Thoracic aorta (tissue), 2 donors: Measurements from ENCODE around the gene DES. TPM values are rescaled to one million over a fixed set of nuclear protein-coding genes. Genes with fewer than 3 reads are reported as not detected.

ENCODE experiments used
- ATAC-seq: fragments of 150-250 bp; one replicate; pipeline ENCODE4 v1.8.0; 2017; ENCODE audit warnings: low read depth; ENCODE audit not compliant: insufficient number of reproducible peaks, low FRiP score
- DNase-seq: peaks from one replicate; pipeline ENCODE4 v3.0.0-alpha.2; 2020; ENCODE audit warnings: low spot score
- H3K27ac ChIP-seq, 2 donors: fragments of 200-600 bp; sonication (generic); 1 replicate in 1 of 2; 2 replicates in 1 of 2; pipeline ENCODE4 v1.5.1; 2016; ENCODE audit warnings: mild to moderate bottlenecking in 2 of 2, moderate library complexity in 2 of 2
- H3K27me3 ChIP-seq: fragments of 200-600 bp; sonication (generic); replicated peaks from 2 replicates; pipeline ENCODE4 v1.6.0; 2016; ENCODE audit warnings: mild to moderate bottlenecking; ENCODE audit not compliant: insufficient read depth
- H3K36me3 ChIP-seq: fragments of 200-600 bp; sonication (generic); one replicate; pipeline ENCODE4 v1.5.1; 2016
- H3K4me1 ChIP-seq, 2 donors: fragments of 200-600 bp; sonication (generic); 1 replicate in 1 of 2; 2 replicates in 1 of 2; pipeline versions ENCODE4 v1.5.1 to v1.6.0; 2016; ENCODE audit warnings: low read depth in 2 of 2, mild to moderate bottlenecking in 1 of 2; ENCODE audit not compliant: control insufficient read depth in 1 of 2
- H3K4me3 ChIP-seq: fragments of 200-600 bp; sonication (generic); 2 replicates; pipeline ENCODE4 v1.5.1; 2016; ENCODE audit warnings: mild to moderate bottlenecking
- H3K9me3 ChIP-seq: fragments of 200-600 bp; sonication (generic); 2 replicates; pipeline ENCODE4 v1.5.1; 2016
- total RNA-seq, 2 donors: library from RNA; depleted of rRNA; stranded (reverse); fragments of >200 nt; gene quantifications; one replicate each; pipeline versions ENCODE4 v1.1.0 to v1.2.3, GENCODE V29; 2016
- TF ChIP-seq, protein P1 (sequence below): fragments of 200-600 bp; sonication (generic); IDR thresholded peaks from one replicate; pipeline ENCODE4 v1.5.1; 2019; ENCODE audit warnings: antibody characterized with exemption

DES gene
- total RNA-seq, 2 donors from 2014 or later: 146 to 302 TPM

DNA sequence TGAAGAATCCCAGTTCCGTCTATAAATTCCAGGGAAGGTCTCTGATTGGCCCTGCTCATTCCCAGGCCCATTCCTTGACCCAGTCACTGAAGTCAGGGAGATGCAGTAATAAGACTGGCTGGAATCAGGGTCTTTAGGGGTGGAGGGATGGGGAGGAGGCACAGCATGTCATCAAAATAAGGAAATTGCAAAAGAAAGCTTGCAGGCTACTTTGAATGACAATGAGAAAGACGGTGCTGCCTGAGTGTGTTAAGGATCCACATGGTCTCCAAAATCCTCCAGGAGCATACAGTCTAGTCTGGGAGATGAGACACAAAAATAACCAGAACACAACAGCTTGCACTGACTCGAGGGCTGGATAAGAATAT is 2.0 kb upstream of the DES start:
- H3K4me1 ChIP-seq: peaks cover 18 to 42% of the 10 kb centered on the region in 2 donors
- H3K4me3 ChIP-seq: no peak overlapping the region
- ATAC-seq (no peak), DNase-seq (no peak)
- peak overlapping the region in 1 of 2 donors; percentile 80 for H3K27ac ChIP-seq
- peaks cover 2% of the 10 kb centered on the region for H3K9me3 ChIP-seq
- H3K36me3 ChIP-seq: no peaks in the 10 kb centered on the region
- H3K27me3 ChIP-seq: no peaks in the 10 kb centered on the region
- TF ChIP-seq, protein P1, sequence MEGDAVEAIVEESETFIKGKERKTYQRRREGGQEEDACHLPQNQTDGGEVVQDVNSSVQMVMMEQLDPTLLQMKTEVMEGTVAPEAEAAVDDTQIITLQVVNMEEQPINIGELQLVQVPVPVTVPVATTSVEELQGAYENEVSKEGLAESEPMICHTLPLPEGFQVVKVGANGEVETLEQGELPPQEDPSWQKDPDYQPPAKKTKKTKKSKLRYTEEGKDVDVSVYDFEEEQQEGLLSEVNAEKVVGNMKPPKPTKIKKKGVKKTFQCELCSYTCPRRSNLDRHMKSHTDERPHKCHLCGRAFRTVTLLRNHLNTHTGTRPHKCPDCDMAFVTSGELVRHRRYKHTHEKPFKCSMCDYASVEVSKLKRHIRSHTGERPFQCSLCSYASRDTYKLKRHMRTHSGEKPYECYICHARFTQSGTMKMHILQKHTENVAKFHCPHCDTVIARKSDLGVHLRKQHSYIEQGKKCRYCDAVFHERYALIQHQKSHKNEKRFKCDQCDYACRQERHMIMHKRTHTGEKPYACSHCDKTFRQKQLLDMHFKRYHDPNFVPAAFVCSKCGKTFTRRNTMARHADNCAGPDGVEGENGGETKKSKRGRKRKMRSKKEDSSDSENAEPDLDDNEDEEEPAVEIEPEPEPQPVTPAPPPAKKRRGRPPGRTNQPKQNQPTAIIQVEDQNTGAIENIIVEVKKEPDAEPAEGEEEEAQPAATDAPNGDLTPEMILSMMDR: no peak

DNA sequence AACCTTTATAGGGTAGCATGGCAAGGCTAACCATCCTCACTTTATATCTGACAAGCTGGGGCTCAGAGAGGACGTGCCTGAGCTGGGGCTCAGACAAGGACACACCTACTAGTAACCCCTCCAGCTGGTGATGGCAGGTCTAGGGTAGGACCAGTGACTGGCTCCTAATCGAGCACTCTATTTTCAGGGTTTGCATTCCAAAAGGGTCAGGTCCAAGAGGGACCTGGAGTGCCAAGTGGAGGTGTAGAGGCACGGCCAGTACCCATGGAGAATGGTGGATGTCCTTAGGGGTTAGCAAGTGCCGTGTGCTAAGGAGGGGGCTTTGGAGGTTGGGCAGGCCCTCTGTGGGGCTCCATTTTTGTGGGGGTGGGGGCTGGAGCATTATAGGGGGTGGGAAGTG is 1.2 kb upstream of the DES start:
- Histone ChIP-seq H3K9me3 (peaks cover 2% of the 10 kb centered on the region), H3K4me3 (no peak overlapping the region), H3K27ac (peak overlapping the region; percentile 65 to 80), H3K27me3 (no peaks in the 10 kb centered on the region), H3K4me1 (peaks cover 18 to 42% of the 10 kb centered on the region in 2 donors), H3K36me3 (no peaks in the 10 kb centered on the region)
- DNase-seq (no peak), ATAC-seq (no peak)
- TF ChIP-seq, protein P1: no peak

DNA sequence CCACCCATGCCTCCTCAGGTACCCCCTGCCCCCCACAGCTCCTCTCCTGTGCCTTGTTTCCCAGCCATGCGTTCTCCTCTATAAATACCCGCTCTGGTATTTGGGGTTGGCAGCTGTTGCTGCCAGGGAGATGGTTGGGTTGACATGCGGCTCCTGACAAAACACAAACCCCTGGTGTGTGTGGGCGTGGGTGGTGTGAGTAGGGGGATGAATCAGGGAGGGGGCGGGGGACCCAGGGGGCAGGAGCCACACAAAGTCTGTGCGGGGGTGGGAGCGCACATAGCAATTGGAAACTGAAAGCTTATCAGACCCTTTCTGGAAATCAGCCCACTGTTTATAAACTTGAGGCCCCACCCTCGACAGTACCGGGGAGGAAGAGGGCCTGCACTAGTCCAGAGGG is 803 bp upstream of the DES start:
- peaks cover 2% of the 10 kb centered on the region for H3K9me3 ChIP-seq
- TF ChIP-seq, protein P1: no peak
- no peak overlapping the region for H3K4me3 ChIP-seq
- no peaks in the 10 kb centered on the region for H3K36me3 ChIP-seq
- no peak for ATAC-seq
- H3K27ac ChIP-seq: peak overlapping the region; percentile 65 to 80
- no peak for DNase-seq
- peaks cover 18 to 42% of the 10 kb centered on the region in 2 donors for H3K4me1 ChIP-seq
- H3K27me3 ChIP-seq: no peaks in the 10 kb centered on the region

DNA sequence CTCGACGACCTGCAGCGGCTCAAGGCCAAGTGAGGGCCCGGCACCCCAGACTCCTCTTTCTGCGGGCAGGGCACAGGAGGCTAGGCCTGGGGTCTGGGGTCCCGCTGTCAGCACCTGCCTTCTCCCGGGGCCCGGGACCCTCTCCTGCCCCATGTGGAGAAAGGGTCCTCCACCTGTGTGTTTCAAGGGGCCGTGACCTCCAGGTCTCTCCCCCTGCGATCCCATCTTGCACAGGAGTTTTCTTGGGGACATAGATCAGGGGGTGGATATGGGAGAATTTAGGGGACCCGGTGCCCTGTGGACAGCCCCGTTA is 791 bp downstream of the DES start:
- TF ChIP-seq, protein P1: no peak
- Histone ChIP-seq H3K36me3 (no peaks in the 10 kb centered on the region), H3K27me3 (no peaks in the 10 kb centered on the region), H3K9me3 (no peaks in the 10 kb centered on the region), H3K27ac (peak overlapping the region; percentile 60 to 80), H3K4me1 (peaks cover 18 to 50% of the 10 kb centered on the region in 2 donors), H3K4me3 (peak overlapping the region; percentile 62)
- ATAC-seq: no peak
- DNase-seq: no peak

DNA sequence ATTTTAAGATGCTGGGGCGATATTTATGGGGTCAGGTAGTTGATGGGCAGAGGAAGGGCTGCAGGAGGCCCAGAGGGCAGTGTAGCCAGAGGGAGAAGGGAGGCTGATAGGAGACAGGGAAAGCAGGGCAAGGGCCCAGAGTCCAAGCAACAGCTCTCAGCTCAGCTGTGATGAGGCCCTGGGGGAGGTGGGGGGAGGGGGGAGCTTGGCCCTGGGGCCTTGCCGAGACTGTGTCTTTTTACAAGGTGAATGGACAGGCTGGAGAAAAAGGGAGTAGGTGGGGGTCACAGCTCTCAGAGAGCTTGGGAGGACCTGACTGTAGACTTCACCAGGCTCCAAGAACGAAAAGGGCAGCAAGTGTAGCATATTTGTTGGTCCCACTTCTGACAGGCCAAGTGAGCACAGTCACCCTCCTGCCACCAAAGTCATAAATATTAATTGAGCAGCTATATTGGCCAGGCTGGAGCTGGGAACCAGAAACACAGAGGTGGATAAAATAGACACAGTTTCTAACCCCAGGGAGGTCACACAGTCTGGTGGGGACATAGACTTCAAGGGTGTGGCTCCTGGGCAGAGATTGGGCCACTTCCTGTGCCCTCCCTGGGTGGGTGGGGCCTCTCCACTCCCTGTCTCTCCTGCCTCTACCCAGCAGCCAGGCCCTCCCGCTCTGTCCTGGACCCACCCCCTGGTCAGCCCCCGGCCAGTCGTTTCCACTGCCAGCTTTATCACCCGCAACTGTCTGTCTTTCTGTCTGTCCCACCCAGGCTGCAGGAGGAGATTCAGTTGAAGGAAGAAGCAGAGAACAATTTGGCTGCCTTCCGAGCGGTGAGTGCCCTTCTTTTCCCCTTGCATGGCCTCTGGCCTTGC is 1.4 kb downstream of the DES start:
- no peak for ATAC-seq
- H3K27me3 ChIP-seq: no peaks in the 10 kb centered on the region
- no peak for DNase-seq
- H3K27ac ChIP-seq: peak overlapping the region; percentile 60 to 80
- H3K4me1 ChIP-seq: peaks cover 19 to 56% of the 10 kb centered on the region in 2 donors
- TF ChIP-seq, protein P1: no peak
- no peaks in the 10 kb centered on the region for H3K9me3 ChIP-seq
- H3K36me3 ChIP-seq: no peaks in the 10 kb centered on the region
- peak overlapping the region; percentile 62 for H3K4me3 ChIP-seq
